GM12874 (cell line): ENCODE data around the gene PRDM15.

ENCODE experiments used
- CTCF ChIP-seq: IDR thresholded peaks from 2 replicates; pipeline ENCODE4 v1.5.1; 2011; ENCODE audit warnings: low read depth, mild to moderate bottlenecking, control low read depth, low read length, moderate library complexity; ENCODE audit not compliant: insufficient read depth

PRDM15 gene

DNA sequence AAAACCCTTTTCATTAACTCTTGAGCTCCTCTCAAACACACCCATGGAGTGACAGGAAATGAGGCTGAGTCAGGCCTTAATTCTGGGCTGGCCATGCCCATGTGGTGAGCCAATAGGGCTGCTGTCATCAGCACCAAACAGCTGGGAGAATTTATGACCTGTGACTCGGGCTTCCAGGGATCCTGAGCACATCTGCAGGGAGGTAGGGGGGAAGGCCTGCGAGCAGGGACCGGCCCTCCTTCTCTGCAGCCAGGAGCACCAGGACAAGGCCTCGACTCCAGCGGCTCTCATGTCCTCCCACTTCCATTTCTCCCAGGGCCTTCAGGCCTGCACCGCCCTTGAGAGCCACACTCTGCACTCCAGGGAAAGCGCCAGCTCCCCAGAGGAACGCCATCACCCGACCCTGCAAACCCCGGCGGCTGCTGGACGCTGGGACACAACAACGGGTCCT is 126.9 kb downstream of the PRDM15 start:
- TF ChIP-seq CTCF: no peak

GRCh38 chr21:41751611-41752011 is 127.5 kb downstream of the PRDM15 start:
- TF ChIP-seq CTCF: no peak

DNA sequence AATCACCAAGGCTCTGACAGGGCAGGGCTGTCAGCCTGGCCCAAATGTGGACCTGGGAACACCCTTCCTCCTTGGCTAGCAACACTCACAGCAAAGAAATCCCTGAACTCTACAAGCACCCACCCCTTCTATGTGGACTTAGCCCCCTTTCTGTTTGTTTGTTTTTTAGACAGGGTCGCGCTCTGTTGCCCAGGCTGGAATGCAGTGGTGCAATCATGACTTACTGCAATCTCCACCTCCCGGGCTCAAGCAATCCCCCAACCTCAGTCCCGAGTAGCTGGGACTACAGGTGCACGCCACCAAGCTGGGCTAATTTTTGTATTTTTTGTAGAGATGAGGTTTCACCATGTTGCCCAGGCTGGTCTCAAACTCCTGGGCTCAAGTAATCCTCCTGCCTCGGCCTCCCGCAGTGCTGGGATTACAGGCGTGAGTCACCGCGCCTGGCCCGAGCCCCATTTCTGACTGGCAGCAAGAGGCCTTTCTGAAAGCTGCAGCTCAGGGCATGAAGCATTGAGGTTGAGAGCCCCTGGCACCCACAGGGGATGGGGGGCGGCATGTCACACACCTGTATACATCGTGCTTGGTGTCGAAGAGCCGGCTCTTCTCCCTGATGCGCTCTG is 128.5 kb downstream of the PRDM15 start:
- no peak for TF ChIP-seq CTCF

- no peak for TF ChIP-seq CTCF
Observed at GRCh38 chr21:41750051-41750450, 129.1 kb downstream of the PRDM15 start.

DNA sequence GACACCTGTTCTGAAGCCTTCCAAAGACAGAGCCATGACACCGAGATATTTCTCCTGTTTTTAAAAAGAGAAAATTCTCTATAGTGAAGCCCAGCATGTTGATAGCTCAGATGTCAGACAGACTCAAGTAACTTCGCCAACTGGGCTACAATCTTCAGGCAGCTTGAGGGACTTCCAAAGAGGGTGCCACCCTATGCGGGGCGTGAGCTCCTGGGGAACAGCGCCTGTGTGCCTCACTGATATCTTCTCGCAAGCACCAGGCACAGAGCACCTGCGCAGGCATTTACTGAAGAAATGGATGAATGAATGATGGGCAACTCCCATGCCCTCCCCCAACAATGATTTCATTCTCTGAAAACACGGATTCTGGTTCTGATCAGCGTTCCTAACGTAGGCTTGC is 129.9 kb downstream of the PRDM15 start:
- TF ChIP-seq CTCF: no peak
